ENCODE data around the gene CHAD. TPM values are rescaled to one million over a fixed set of nuclear protein-coding genes. Genes with fewer than 3 reads are reported as not detected.

The CHAD gene
- total and polyA plus RNA-seq, 2 of the 13 experiments (the other 11 are each of a cell fraction or from before 2014, with no cell fraction given): 1.4 TPM; not detected in 1

DNA sequence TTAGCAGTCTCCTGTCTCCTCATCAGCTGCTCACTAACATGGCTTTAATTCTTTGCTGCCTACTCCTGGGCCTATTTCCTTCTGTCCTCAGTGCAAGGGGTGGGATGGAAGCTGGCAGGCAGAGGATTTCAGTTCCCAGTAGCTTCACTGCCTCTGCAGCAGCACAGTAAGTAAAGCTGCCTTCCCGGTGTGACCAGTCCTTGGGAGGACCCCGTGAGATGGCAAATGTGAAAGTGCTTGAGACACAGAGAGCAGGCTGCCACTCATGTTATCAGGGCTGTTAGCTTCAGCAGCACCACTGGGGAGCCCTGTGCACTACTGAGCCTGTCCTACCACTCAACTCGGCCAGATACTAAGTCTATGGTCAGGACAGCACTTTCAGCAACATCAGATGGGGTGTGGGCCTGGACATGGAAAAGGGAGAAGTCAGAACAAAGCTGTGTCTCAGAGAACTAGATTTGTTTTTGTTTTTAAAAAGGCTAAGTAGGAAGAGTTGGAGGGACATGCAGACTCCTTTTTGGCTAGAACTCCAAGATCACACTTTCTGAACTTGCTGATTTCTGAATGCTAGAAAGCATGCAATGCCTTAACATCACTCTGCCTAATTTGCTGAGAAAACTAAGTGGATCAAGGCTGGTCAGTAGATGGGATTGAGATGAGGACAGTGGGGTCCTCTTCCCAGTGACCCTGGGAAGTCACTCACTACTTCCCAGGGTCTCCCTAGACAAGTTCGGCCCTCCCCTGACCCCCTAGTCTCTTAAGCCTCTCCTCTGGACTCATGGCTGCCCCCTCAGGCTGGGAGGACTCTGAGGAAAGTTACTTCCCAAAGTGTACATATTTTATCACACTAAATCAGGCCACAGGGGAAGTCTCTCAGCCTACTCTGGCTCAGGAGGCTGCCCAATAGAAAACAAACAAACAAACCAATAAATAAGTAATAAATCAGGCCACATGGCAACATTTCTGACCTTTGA is 41.6 kb downstream of the CHAD start (continued):
- TF ChIP-seq, protein P1, sequence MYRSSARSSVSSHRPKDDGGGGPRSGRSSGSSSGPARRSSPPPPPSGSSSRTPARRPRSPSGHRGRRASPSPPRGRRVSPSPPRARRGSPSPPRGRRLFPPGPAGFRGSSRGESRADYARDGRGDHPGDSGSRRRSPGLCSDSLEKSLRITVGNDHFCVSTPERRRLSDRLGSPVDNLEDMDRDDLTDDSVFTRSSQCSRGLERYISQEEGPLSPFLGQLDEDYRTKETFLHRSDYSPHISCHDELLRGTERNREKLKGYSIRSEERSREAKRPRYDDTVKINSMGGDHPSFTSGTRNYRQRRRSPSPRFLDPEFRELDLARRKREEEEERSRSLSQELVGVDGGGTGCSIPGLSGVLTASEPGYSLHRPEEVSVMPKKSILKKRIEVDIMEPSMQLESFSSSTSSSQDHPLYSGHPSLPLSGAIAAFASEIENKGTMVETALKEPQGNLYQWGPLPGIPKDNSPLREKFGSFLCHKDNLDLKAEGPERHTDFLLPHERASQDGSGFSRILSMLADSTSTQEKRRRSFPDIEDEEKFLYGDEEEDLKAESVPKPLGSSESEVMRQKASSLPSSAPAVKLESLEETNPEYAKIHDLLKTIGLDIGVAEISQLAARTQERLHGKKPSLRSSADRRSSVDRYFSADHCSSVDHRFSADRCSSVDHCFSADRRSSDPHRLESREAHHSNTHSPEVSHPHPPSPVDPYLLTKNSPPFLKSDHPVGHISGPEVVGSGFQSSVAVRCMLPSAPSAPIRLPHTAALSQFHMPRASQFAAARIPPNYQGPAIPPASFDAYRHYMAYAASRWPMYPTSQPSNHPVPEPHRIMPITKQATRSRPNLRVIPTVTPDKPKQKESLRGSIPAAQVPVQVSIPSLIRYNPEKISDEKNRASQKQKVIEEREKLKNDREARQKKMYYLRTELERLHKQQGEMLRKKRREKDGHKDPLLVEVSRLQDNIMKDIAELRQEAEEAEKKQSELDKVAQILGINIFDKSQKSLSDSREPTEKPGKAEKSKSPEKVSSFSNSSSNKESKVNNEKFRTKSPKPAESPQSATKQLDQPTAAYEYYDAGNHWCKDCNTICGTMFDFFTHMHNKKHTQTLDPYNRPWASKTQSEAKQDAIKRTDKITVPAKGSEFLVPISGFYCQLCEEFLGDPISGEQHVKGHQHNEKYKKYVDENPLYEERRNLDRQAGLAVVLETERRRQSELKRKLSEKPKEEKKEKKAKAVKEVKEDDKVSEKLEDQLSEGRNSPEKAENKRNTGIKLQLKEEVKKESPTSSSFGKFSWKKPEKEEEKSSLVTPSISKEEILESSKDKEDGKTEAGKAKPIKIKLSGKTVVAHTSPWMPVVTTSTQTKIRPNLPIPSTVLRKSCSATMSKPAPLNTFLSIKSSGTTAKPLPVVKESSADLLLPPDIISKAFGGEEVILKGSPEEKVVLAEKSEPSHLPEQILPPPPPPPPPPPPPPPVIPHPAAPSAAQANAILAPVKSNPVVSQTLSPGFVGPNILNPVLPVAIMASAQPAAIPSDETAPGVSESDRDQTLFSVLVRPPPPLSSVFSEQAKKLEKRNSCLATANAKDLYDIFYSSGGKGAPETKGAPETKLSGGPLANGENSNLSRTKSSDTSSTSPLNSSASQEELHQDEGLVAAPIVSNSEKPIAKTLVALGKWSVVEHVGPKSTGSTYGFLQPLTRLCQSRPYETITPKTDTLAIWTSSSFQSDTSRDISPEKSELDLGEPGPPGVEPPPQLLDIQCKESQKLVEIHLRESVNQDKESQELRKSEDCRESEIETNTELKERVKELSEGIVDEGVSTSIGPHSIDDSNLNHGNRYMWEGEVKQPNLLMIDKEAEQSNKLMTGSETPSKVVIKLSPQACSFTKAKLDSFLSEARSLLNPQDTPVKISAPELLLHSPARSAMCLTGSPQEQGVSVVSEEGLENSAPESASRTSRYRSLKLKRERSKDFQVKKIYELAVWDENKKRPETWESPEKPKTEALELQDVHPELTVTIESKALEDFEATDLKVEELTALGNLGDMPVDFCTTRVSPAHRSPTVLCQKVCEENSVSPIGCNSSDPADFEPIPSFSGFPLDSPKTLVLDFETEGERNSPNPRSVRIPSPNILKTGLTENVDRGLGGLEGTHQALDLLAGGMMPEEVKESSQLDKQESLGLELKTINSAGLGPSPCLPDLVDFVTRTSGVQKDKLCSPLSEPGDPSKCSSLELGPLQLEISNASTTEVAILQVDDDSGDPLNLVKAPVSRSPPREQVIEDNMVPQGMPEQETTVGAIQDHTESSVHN (CRISPR knock-in tag; IDR thresholded peaks at IDR 0.05): no peak; the same call in 1 of the 2 replicates
- TF ChIP-seq, protein P2, sequence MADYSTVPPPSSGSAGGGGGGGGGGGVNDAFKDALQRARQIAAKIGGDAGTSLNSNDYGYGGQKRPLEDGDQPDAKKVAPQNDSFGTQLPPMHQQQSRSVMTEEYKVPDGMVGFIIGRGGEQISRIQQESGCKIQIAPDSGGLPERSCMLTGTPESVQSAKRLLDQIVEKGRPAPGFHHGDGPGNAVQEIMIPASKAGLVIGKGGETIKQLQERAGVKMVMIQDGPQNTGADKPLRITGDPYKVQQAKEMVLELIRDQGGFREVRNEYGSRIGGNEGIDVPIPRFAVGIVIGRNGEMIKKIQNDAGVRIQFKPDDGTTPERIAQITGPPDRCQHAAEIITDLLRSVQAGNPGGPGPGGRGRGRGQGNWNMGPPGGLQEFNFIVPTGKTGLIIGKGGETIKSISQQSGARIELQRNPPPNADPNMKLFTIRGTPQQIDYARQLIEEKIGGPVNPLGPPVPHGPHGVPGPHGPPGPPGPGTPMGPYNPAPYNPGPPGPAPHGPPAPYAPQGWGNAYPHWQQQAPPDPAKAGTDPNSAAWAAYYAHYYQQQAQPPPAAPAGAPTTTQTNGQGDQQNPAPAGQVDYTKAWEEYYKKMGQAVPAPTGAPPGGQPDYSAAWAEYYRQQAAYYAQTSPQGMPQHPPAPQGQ (CRISPR knock-in tag; IDR thresholded peaks at IDR 0.05; ENCODE audit: borderline replicate concordance): no peak
- TF ChIP-seq ZNF720 (CRISPR knock-in tag; IDR thresholded peaks at IDR 0.05) (no peak), ZNF207 (IDR thresholded peaks at IDR 0.05; ENCODE audit: borderline replicate concordance) (no peak), ZIK1 (CRISPR knock-in tag; IDR thresholded peaks at IDR 0.05; ENCODE audit: borderline replicate concordance, low read depth) (no peak), HOXA9 (CRISPR knock-in tag; IDR thresholded peaks at IDR 0.05; ENCODE audit: borderline replicate concordance) (no peak), DNMT3B (CRISPR knock-in tag; conservative IDR thresholded peaks at IDR 0.05) (no peak), RFX1 (IDR thresholded peaks at IDR 0.05) (no peak), FOXP1 (IDR thresholded peaks at IDR 0.05) (no peak), FOXP1 (CRISPR knock-in tag; IDR thresholded peaks at IDR 0.05) (0 out of 2 replicates have a peak, but pooled peaks have one; percentile 8), HNF4A (CRISPR knock-in tag; IDR thresholded peaks at IDR 0.05) (no peak), SOX5 (CRISPR knock-in tag; IDR thresholded peaks at IDR 0.05; ENCODE audit: borderline replicate concordance) (no peak), GATAD1 (CRISPR knock-in tag; IDR thresholded peaks at IDR 0.05) (peak; percentile 86)
- TF ChIP-seq, protein P3, sequence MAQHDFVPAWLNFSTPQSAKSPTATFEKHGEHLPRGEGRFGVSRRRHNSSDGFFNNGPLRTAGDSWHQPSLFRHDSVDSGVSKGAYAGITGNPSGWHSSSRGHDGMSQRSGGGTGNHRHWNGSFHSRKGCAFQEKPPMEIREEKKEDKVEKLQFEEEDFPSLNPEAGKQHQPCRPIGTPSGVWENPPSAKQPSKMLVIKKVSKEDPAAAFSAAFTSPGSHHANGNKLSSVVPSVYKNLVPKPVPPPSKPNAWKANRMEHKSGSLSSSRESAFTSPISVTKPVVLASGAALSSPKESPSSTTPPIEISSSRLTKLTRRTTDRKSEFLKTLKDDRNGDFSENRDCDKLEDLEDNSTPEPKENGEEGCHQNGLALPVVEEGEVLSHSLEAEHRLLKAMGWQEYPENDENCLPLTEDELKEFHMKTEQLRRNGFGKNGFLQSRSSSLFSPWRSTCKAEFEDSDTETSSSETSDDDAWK (CRISPR knock-in tag; IDR thresholded peaks at IDR 0.05): no peak
- TF ChIP-seq, protein P4, sequence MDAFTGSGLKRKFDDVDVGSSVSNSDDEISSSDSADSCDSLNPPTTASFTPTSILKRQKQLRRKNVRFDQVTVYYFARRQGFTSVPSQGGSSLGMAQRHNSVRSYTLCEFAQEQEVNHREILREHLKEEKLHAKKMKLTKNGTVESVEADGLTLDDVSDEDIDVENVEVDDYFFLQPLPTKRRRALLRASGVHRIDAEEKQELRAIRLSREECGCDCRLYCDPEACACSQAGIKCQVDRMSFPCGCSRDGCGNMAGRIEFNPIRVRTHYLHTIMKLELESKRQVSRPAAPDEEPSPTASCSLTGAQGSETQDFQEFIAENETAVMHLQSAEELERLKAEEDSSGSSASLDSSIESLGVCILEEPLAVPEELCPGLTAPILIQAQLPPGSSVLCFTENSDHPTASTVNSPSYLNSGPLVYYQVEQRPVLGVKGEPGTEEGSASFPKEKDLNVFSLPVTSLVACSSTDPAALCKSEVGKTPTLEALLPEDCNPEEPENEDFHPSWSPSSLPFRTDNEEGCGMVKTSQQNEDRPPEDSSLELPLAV (CRISPR knock-in tag; conservative IDR thresholded peaks at IDR 0.05; ENCODE audit: low read depth): no peak
